Fibroblast of skin of right biceps (primary cell): ENCODE results near the gene DCST2.
A peak's percentile ranks its signal among the peaks of the same experiment; 100 is the strongest.

ENCODE experiments used
- DNase-seq: peaks from one replicate; pipeline ENCODE4 v3.0.0-alpha.2; 2013

DCST2 gene

DNA sequence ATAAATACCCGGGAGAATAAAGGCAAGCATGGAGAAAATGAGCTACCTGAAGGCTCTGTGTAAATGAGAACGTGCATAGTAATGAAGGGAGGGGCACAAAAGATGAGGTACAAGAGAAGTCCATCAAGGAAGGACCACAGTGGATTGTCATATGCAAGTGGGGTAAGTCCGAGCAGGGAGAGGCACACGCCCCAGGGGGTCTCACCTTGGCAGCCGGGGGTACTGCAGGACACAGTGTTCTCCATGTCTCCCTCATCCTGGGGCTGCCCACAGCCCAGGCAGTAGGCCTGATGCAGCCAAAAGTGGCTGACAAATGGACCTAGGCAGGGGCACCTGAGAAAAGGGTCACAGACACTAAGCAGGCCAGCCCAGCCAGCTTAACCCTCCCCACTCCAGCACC is 10.0 kb downstream of the DCST2 start:
- no peak for DNase-seq

DNA sequence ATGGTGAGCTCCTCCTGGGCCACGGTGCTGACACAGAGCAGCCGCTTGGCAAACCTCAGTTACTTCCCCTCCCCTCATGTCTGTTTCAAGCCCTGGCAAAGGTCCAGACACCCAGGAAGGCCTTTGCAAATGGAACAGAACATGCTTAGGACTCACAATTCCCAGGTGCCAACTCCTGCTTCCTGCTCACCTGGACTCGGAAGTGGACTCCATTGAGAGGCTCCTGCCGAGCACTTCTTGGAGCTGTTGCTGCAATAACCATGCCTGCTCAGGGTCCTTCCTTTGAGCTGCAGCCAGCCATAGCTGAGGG is 10.7 kb downstream of the DCST2 start:
- no peak for DNase-seq

DNA sequence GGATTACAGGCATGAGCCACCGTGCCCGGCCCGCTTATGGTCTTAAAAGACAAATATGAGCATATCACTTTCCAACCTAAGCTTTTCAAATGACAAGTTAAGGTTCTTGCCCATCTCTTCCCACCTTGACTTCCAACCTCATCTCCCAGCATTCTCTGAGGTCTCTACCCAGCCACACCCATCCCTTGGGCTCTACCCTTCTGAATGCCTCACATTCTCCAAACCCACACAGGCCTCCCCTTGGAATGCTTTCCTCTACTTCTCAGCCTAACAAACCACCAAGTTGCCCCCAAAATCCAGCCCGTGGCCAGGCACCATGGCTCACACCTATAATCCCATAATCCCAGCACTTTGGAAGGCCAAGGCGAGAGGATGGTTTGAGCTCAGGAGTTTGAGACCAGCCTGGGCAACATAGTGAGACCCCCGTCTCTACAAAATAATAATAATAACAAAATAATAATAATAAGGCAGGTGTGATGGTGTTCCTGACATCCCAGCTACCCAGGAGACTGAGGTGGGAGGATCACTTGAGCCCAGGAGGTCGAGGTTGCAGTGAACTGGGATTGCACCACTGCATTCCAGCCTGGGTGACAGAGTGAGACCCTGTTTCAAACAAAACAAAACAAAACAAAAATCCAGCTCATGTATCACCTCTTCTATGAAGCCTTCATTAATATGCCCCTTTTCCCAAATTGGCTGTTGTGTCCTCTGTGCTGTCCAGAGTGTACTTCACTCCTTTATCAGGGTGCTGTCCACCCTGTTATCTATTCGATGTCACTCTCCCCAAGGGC is 11.2 kb downstream of the DCST2 start:
- DNase-seq: peak; percentile 8

DNA sequence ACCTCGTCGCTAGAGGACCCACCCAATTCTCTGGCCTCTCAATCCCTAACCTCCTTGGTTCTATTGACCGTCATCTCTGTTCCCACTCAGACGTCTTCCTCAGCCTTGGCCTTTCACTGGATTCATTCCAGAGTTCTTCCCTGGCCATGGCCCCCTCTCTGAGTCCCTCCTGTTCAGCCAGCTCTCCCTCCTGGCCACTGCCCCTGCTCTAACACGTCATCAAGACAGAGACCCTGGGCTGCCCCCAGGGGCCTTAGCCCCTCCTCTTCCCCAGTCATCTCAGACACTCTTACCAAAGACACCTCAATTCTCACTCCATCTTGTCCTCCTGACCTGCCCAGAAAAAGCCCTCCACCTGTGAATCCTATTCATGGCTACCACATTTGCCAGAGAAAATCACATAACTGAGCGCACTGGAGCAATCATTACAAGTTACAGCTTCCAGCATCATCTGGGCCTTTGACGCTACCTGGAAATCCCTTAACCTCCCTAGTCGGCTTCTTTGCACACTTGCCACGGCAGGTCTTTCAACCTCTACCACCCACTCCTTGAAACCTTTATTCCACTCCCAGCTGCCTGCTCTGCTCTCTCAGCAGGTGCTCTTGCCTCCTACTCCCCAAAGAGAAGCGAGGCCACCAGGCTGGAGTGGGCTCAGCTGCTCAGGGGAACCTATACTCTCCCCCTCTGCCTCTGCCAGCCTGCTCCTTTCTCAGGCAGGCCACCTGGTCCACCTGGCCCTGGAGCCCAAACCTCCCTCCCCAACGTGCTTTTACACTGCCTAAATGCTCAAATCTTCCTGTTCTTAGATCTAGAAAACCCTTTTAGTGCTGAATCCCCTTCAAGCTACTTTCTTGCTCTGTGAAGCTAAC is 14.0 kb downstream of the DCST2 start:
- no peak for DNase-seq

DNA sequence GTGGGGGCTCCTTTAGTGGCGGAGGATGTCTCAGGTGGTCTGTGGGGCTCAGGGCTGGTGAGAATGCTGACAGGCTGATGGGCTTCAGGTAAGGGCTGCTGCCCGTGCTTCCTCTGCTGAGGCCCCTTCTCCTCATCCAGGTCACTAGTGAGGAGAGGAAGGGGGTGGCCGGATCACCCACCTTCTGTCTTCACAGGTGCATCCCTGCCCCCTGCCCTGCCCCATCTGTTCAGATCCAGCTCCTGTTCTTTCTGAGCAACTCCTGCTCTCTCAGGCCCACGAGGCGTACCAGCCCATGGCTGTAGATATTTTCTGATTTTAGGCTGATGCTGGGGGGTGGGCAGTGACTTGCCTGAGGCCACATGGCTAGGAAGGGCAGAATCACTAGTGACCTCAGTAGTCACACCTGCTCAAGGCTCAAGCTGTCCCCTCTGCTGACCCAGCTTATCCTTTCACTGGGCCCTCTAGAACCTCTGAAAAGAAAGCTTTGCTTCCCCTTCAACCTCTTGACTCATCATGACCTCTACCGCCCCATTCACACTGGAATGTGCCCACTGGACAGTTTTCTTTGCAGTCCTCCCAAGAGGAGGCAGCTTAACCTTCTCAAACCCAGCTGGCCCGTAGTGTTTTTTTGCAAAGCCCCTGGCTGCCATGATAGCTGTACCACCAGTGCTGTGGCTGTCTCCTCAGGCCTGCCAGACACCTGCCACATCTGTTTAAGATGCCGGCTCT is 14.8 kb downstream of the DCST2 start:
- no peak for DNase-seq

- DNase-seq: no peak
Measured at GRCh38 chr1:155017946-155018316, 15.7 kb downstream of the DCST2 start.

DNA sequence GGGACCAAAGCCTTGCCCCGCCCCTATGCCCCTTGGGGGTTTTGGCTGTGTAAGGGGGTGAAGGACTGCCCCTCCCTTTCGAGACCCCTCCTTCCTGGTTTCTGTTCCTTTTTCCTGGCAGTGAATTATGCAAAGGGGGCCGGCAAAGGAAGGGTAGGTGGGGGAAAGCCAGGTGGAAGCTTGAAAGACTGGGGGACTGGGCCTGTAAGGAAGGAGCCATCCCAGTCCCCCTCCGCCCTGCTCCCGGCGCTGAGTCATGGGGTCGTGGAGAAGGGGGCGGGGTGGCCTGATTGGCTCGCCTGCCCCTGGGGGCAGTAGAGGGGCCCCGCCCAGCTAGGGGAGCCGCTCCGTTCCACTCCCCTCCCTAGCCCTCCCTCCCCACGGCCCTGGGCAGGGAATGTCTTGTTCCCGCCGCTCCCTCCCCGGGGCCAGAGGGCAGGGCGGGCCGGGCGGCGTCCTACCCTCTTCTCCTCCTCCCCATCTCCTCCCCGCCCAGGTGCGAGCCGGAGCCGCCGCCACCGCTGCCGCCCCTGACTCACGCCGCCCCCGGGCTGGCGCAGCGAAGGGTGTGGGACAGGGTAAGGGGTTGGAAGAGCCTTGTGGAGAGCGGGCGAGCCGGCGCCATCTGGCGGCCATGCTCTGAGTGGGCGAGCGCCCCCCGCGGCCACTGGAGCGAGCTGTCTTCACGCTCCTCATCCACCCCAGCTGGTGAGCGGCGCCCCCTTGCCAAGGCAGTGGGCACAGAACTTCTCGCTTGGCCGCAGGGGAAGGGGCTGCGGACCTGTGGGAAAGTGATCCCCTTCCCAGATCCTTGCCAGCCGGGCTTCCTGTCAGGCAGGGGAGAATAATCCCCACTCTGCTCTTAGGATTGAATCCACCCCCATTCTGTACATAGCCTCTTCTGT is 16.3 kb downstream of the DCST2 start:
- peak; percentile 88 for DNase-seq

- DNase-seq: no peak
Measured at GRCh38 chr1:155016231-155016831, 17.2 kb downstream of the DCST2 start.

DNA sequence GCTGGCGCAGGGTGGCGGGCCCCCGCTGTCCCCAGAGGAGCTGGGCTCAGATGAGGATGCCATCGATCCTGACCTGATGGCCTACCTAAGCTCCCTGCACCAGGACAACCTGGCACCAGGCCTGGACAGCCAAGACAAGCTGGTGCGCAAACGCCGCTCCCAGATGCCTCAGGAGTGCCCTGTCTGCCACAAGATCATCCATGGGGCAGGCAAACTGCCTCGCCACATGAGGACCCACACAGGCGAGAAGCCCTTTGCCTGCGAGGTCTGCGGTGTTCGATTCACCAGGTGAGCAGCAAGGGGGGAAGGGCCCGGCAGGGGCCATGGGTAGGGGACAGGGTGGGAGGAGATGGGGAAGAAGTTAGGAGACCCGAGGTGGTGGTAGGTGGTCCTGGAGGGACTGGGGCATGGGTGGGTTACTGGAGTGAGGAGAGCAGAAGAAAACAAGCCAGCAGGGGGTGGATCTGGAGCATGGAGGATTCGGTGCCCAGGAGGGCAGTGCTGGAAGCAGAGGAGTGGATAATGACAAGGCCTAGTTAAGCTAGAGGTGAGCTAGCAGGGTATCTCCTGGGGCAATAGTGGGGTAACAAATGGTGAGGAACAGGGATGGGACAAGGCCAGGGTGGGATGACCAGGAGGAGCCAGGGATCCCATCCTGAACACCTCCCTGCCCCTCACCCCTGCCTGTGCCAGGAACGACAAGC is 17.9 kb downstream of the DCST2 start:
- no peak for DNase-seq

GRCh38 chr1:155014709-155015508 is 18.7 kb downstream of the DCST2 start:
- DNase-seq: no peak

GRCh38 chr1:155013632-155014031 is 19.9 kb downstream of the DCST2 start:
- no peak for DNase-seq

GRCh38 chr1:155012776-155013602 is 20.6 kb downstream of the DCST2 start:
- DNase-seq: no peak

DNA sequence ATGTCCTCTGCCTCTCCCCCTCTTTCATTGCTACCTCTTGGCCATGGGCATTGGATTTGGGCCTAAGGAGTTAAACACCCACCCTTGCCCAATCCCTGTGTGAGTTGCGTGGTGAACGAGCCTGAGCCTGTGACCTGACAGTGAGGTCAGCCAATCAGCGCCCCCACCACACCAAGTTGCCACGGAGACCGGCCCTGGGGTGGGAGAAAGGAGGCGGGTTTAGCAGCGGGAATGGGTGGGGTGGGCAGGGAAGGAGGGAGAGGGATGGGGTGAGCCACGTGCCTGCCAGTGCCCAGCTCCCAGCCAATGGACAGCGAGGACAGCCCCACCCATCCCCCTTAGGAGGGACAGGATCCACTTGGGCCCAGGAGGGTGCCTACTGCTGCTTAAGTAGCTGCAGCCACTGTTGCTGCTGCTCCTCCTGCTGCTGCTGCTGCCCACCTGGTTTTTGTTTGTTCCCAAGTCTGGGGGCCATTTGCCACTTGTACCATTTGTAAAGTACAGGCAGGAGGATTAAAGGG is 21.5 kb downstream of the DCST2 start:
- DNase-seq: peak; percentile 39

GRCh38 chr1:155011437-155012025 is 22.1 kb downstream of the DCST2 start:
- DNase-seq: no peak

DNA sequence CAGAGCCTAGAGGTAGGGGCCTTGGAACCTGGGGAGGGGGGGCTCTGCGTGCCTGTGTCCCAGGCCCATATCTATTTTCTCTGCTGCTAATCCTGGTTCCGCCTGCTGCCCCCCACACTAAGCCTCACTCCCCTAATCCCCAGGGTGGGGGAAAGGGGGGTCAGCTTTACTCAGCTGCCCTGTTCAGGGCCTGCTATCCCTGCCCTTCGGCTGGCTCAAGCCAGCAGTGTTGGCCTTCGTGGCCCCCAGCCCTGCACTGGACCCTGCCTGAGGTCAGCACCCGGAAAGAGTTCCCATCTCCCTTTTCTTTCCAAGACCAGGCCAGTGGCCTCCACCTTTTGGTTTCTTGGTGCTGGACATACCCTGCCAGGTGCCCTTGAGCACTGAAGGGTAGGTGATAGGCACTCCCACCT is 22.6 kb downstream of the DCST2 start:
- DNase-seq: no peak

- DNase-seq: peak; percentile 23
Measured at GRCh38 chr1:155010211-155010918, 23.2 kb downstream of the DCST2 start.

DNA sequence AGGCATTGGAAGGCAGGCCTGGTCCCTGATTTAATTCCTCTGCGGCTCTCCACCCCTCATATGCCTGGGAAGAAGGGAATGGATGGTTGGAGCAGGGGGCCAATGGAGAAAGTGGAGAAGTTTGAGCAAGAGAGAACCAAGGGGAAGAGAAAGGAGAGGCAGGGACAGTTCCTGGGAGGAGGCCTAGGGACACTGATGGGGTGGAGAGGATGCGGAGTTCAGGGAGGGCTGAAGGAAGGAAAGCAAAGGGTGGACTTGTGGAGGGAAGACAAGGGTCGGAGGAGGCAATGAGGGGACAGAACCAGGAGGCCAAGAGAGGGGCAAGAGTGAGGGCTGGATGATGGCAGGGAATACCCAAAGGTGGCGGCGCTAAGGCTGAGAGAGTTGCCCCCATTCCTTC is 23.8 kb downstream of the DCST2 start:
- no peak for DNase-seq

DNA sequence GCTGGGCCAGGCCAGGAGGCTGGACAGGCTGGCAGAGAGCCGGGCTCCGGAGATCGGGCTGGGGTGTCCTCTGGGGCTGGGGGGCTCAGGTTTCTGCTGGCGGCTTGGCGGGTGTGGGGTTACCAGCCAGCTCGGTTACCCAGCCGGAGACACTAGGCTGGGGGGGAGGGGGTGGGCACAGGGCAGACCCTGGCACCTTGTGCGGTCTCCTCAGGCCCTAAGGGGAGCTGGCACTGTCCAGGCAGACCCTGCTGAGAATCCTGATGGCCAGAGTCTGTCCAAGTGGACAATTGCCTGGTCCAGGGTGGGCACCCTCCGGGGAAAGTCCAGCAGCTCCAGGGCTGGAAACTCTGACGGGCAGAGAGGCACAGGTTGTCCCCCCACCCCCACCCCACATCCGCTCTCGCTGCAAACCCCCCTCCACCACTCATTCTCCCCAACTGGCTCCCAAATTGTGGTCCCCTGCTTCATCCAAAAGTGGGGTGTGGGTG is 24.3 kb downstream of the DCST2 start:
- DNase-seq: no peak
